ENCODE measurements around the gene SLIT3. TPM values are rescaled to one million over a fixed set of nuclear protein-coding genes. Genes with fewer than 3 reads are reported as not detected.

The SLIT3 gene
- total and polyA plus RNA-seq, 2 donors: 64.7 to 109 TPM

DNA sequence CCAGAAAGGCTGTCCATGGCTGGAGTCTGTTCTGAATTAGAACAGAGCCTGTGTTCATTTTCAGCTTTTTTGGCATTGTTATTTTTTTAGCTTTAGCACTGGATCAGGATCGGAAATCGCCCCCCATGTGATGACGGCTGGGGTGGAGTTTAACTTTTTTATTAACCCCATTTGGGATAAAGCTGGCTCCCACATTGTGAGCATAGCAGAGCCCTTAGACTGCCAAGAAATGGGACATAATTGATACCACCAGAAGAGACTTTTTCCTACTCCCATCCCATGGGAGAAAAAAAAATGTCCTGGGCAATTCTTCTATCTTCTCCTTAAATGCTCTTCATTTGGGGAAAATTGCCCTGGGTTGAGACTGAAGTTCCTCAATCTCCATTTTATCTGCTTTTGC lies 52.4 kb downstream of the SLIT3 start:
- WGBS: 45% methylated on average over 3 of the region's 3 CpGs
- no peak overlapping the region for H3K4me3 ChIP-seq (ENCODE audit: low read depth, low read length)
- no peaks in the 10 kb centered on the region for H3K36me3 ChIP-seq (ENCODE audit: insufficient read depth)
- H3K27ac ChIP-seq (ENCODE audit: low read depth): no peak overlapping the region
- no peaks in the 10 kb centered on the region for H3K4me1 ChIP-seq (ENCODE audit: insufficient read depth)
- DNase-seq (ENCODE audit: extremely low spot score): no peak

DNA sequence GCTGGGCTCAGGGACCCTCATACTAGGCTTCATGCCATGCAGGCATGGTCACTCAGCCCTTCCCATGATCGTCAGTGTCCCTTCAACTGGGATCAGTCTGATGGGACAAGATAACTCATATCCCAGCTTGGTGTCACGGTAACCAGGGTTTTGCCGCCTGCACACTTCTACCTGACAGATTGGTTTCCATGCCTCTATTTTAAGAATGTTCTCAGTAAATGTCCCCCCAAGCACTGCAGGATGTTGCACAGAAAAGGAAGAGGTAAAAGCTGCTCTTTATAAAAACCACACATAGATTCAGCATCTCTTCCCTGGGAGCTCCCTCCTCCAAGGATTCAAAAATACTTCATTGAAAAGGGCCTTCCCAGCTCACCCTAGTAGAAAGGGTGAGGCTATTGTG lies 56.1 kb downstream of the SLIT3 start:
- Histone ChIP-seq H3K4me1 (ENCODE audit: insufficient read depth) (no peaks in the 10 kb centered on the region), H3K4me3 (ENCODE audit: low read depth, low read length) (no peak overlapping the region), H3K36me3 (ENCODE audit: insufficient read depth) (no peaks in the 10 kb centered on the region), H3K27ac (ENCODE audit: low read depth) (no peak overlapping the region)
- no peak for DNase-seq (ENCODE audit: extremely low spot score)
- WGBS: 91% methylated on average over 3 of the region's 3 CpGs

DNA sequence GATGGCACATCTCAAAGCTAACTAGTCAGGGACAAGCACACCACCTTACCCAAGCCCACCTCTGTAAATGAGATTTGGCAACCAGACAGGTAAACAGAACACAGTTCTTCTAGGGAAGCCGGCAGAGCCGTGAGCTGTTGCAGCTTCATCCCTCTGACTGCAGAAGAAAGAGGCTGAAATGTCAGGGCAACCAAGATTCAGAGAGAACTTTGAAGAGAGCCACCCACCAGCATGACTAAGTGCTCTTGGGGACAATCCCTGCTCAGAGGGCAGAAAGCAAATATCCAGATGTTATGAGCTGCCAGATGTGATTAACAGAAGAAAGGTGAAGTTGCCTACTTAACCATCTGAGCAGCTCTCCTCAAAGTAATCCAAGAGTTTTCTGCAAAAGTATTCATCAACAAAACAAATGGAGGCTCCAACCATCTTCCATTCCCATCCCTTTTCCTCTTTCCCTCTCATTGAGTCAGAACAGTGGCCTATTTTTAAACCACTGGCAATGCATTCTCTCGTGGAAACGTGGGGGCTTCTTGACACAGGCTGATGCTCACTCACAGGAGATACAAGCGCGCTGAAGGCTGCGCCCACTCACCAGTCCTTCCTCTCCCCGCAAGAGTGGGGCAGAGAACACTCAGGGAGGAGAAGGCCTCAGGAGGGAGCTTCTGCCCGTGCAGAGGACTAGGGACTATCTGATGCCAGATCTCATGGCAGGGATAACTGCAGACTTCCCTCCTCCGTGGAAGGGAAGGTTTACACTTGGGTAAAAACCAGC lies 57.1 kb downstream of the SLIT3 start:
- 87% methylated on average over 10 of the region's 10 CpGs for WGBS
- Histone ChIP-seq H3K4me3 (ENCODE audit: low read depth, low read length) (no peak overlapping the region), H3K27ac (ENCODE audit: low read depth) (no peak overlapping the region), H3K36me3 (ENCODE audit: insufficient read depth) (no peaks in the 10 kb centered on the region), H3K4me1 (ENCODE audit: insufficient read depth) (no peaks in the 10 kb centered on the region)
- no peak for DNase-seq (ENCODE audit: extremely low spot score)

DNA sequence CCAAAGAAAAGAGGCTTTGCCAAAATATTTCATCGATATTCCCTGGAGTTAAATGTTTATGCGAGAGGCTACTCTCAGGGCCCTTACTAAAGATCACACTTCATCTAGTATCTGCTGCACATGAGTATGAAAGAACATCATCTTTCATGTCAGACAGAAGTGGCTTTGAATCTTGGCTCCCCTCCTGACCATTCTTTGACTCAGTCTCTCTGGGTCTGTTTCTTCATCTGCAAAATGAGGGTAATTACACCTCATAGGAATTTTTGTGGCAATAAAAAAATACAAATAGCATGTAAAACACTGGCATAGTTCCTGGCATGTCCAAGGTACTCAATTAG lies 58.1 kb downstream of the SLIT3 start:
- Histone ChIP-seq H3K4me1 (ENCODE audit: insufficient read depth) (no peaks in the 10 kb centered on the region), H3K36me3 (ENCODE audit: insufficient read depth) (no peaks in the 10 kb centered on the region), H3K27ac (ENCODE audit: low read depth) (no peak overlapping the region), H3K4me3 (ENCODE audit: low read depth, low read length) (no peak overlapping the region)
- no peak for DNase-seq (ENCODE audit: extremely low spot score)
- WGBS: 58% methylated on average over 2 of the region's 2 CpGs

DNA sequence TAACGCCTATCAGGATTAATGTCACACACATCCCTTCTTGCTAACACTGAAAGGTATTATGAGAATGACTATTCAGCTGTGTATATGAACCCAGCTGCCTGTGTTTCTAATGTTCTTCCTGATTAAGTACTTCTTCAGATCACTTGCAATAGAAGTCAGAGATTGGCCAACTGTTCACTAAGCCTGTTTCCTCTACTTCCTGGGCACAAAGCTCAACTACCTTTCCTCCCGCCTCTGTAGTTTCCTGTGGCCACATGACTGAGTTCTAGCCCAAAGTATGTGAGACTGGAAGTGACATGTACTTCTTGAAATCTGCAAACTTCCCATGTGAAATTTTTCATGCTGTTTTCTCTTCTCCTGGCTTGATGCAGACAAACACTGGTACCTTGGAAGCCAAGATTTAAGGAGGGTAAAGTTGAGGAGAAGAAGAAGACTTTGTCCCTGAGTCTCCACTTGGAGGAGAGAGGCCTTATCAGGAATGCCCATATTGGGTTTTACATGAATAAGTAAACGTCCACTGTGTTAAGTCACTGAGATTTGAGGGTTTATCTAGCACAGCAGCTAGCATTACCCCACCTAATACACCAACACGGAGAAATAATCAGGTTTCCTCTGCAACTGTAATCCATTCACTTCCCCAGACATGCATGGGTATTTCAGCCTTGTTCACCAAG lies 58.6 kb downstream of the SLIT3 start:
- Histone ChIP-seq H3K4me3 (ENCODE audit: low read depth, low read length) (no peak overlapping the region), H3K27ac (ENCODE audit: low read depth) (no peak overlapping the region), H3K4me1 (ENCODE audit: insufficient read depth) (no peaks in the 10 kb centered on the region), H3K36me3 (ENCODE audit: insufficient read depth) (no peaks in the 10 kb centered on the region)
- no peak for DNase-seq (ENCODE audit: extremely low spot score)
- WGBS: 61% methylated on average over 4 of the region's 4 CpGs

DNA sequence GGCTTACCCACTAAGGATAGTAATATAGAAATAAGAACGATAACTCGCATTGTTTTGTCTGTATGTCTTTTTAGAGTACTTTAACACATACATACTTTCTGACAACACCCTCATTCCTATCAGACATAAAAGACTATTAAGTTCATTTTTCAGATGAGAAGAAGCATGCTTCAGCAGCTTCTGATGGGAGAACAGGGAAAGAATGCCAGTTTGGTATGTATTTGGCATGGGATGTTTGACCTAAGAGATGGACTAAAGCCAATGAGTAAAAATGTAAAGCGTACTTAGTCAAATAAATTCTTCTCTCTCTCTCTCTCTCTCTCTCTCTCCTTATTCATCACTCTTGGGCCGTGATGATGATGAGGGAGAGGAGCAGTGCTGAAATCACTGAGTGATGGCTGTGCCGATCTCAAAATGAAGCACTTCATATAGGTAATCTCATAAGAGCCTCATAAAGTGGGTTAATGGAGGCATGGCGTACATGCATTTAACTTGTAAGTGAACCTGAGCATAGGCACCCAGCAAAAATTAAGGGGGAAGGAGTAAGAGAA lies 71.5 kb downstream of the SLIT3 start:
- no peaks in the 10 kb centered on the region for H3K4me1 ChIP-seq (ENCODE audit: insufficient read depth)
- no peak for DNase-seq (ENCODE audit: extremely low spot score)
- no peak overlapping the region for H3K4me3 ChIP-seq (ENCODE audit: low read depth, low read length)
- H3K27ac ChIP-seq (ENCODE audit: low read depth): no peak overlapping the region
- no peaks in the 10 kb centered on the region for H3K36me3 ChIP-seq (ENCODE audit: insufficient read depth)
- WGBS: 68% methylated on average over 6 of the region's 6 CpGs

DNA sequence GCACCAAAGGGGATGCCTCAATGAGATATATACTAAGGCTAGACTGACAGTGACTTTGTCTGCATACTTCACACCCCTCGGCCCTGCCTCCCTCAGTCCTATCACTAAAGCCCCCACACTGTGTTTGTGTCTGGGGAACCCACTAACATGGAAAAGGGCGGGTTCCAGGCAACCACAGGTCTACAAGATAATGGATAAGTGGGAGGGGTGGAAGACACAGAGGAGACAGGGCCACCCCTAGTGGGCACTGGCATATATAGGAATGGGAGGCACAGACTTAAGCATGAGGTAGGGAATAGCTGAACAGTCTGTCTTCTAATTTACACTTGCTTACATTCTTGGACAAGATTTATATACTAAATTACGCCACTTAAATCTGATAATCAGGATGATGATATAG lies 74.0 kb downstream of the SLIT3 start:
- H3K4me1 ChIP-seq (ENCODE audit: insufficient read depth): no peaks in the 10 kb centered on the region
- H3K27ac ChIP-seq (ENCODE audit: low read depth): no peak overlapping the region
- H3K36me3 ChIP-seq (ENCODE audit: insufficient read depth): no peaks in the 10 kb centered on the region
- 95% methylated on average over 3 of the region's 3 CpGs for WGBS
- no peak overlapping the region for H3K4me3 ChIP-seq (ENCODE audit: low read depth, low read length)
- DNase-seq (ENCODE audit: extremely low spot score): no peak

DNA sequence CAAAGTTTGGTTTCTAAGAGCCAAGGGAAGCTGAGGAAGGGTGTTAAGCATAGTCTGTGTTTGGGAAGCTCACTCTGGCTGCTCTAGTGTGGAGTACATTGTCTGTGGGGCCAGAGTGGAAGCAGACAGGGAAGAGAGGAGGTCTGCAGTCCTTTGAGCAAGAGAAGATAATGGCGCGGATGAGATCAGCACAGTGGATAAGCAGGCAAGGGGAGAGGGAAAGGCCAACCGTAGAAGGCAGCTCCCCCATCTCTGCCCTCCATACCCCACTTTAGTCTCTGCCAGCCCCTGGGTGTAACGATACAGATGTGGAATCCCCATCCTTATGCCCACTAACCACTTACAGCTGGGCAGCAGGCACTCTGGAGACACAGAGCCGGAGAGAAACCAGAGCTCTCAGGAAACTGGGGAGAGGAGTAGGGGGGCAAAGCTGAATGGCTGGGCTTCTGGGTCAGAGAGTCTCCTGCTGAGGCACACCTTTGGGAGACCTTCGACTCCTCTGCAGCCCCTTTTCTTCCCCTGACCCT lies 75.0 kb downstream of the SLIT3 start:
- DNase-seq (ENCODE audit: extremely low spot score): no peak
- Histone ChIP-seq H3K4me3 (ENCODE audit: low read depth, low read length) (no peak overlapping the region), H3K36me3 (ENCODE audit: insufficient read depth) (no peaks in the 10 kb centered on the region), H3K27ac (ENCODE audit: low read depth) (no peak overlapping the region), H3K4me1 (ENCODE audit: insufficient read depth) (no peaks in the 10 kb centered on the region)
- WGBS: 97% methylated on average over 6 of the region's 6 CpGs

DNA sequence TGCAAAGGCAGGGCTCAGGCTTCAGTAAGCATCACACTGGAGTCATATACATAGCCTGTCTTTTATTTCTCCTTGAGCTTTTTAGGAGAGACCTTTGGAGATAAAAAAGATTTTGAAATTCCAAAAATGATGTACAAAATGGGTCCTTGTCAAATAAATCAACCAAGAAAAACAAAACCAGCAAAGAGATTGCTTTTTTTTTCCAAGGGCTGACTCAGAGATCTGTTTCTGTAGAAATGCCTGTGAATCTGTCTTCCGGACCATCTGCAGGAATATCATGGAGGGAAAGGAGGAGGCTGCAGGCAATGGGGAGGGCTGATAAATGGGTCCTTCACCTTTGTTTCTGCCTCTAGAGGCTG lies 77.4 kb downstream of the SLIT3 start:
- H3K4me1 ChIP-seq (ENCODE audit: insufficient read depth): peaks cover 2% of the 10 kb centered on the region
- H3K27ac ChIP-seq (ENCODE audit: low read depth): no peak overlapping the region
- WGBS: 78% methylated on average over 1 of the region's 1 CpG
- H3K4me3 ChIP-seq (ENCODE audit: low read depth, low read length): no peak overlapping the region
- H3K36me3 ChIP-seq (ENCODE audit: insufficient read depth): no peaks in the 10 kb centered on the region
- DNase-seq (ENCODE audit: extremely low spot score): no peak

DNA sequence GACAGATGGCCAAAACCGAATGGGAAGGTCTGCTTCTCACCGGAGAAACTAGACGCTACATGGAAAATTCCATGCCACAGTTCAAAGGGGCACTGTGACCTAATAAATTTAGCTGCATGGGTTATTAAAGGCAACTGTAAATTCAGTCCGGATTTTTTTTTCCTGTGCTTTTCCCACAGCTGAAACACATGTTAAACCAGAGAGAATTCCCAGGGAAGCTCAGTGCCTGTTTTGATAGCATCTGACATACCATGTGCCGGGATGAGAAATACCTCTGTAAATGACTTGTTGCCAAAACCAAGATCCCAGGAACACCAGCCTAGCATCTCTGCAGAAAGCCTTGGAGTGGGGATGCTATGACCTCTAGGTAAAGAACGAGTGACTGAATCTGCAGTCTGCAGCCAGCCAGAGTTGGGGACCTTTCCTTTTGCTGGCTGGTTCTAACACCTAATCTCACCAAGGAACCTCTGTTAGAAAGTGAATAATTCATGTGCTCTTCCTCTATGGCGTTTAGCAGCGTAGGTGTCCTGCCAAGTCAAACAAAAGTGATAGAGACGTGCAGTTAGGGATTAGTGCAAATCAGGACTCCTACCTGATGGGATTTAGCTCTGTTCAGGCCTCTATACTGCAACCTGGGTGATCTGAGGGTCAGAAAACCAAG lies 77.9 kb downstream of the SLIT3 start:
- Histone ChIP-seq H3K27ac (ENCODE audit: low read depth) (no peak overlapping the region), H3K4me3 (ENCODE audit: low read depth, low read length) (no peak overlapping the region), H3K36me3 (ENCODE audit: insufficient read depth) (no peaks in the 10 kb centered on the region), H3K4me1 (ENCODE audit: insufficient read depth) (peaks cover 2% of the 10 kb centered on the region)
- DNase-seq (ENCODE audit: extremely low spot score): no peak
- 72% methylated on average over 9 of the region's 9 CpGs for WGBS

DNA sequence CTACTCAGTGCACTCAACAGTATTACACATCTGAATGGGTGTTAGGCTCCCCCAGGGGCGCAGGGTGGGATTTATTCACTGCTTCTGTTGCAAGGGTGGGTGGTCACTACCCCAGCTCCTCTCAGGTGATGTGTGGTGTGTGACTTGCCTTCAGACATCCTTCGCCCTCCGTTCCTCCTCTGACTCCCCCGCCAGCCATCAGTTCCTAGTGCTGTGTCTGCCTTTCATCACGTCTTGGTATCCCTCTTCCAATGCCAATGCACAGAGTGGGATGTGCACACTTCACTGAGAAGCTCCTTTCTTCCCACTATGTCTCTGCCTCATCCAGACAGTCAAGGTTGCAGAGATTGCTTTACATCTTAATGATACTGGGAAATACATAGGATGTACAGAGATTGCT lies 79.4 kb downstream of the SLIT3 start:
- Histone ChIP-seq H3K36me3 (ENCODE audit: insufficient read depth) (no peaks in the 10 kb centered on the region), H3K4me3 (ENCODE audit: low read depth, low read length) (no peak overlapping the region), H3K4me1 (ENCODE audit: insufficient read depth) (peaks cover 2% of the 10 kb centered on the region), H3K27ac (ENCODE audit: low read depth) (no peak overlapping the region)
- 93% methylated on average over 5 of the region's 5 CpGs for WGBS
- DNase-seq (ENCODE audit: extremely low spot score): no peak

DNA sequence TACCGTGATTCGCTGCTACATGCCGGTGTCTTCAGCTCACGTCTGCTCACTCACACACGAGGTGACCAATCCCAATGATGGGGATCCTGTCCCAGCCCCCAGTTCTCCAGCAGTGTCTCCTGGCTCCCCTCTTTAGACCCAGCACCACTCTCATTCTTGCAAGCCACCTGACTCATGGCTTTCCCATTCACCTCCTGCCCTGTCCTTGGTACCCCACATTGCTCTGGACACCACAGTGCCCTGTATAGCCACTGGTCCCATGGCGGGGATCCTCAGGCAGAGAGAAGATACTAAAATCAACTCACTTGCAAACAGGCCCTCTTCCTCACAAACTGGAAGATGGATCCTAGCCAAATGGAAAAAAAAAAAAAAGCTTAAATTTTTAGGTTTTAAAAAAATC lies 81.0 kb downstream of the SLIT3 start:
- Histone ChIP-seq H3K36me3 (ENCODE audit: insufficient read depth) (no peaks in the 10 kb centered on the region), H3K27ac (ENCODE audit: low read depth) (no peak overlapping the region), H3K4me3 (ENCODE audit: low read depth, low read length) (no peak overlapping the region), H3K4me1 (ENCODE audit: insufficient read depth) (peaks cover 2% of the 10 kb centered on the region)
- DNase-seq (ENCODE audit: extremely low spot score): no peak
- WGBS: 95% methylated on average over 6 of the region's 6 CpGs

DNA sequence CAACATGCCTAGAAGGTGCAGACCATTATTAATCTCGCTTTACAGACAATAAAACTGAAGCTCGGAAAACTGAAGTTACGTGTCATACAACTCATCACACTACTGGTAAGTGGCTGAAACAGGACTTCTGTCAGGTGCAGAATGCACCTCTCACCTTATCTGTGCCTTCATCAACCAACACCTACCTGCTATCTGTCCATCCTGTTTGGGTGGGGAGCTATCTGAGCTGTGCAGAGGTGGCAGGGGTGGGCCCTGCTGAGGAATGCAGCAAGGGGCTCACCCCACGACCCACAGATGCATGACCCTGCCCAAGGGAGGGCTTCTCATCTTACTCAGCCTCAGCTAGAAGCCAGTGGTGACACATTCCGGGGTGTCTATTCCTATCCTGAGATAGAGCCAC lies 81.6 kb downstream of the SLIT3 start:
- Histone ChIP-seq H3K27ac (ENCODE audit: low read depth) (no peak overlapping the region), H3K4me1 (ENCODE audit: insufficient read depth) (peaks cover 2% of the 10 kb centered on the region), H3K36me3 (ENCODE audit: insufficient read depth) (no peaks in the 10 kb centered on the region), H3K4me3 (ENCODE audit: low read depth, low read length) (no peak overlapping the region)
- DNase-seq (ENCODE audit: extremely low spot score): no peak
- WGBS: 62% methylated on average over 5 of the region's 5 CpGs

DNA sequence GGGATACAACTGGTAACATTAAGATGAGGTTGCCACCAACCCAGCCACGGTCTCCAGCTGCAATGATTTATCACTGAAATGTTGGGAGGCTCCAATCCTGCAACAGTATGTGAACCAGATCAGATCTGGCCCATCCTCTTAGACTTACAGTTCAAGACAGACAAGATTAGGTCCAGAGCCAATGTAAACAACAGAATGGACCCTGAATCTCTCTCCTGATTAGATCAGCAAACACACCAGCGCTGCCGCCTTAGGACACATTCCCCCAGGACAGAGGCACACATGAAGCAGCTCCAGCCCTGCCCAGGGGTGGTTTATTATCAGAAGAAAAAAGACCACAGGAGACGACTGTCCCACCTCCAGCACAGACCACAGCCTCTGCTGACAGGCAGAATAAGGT lies 82.1 kb downstream of the SLIT3 start:
- WGBS: 15% methylated on average over 4 of the region's 4 CpGs
- no peak for DNase-seq (ENCODE audit: extremely low spot score)
- Histone ChIP-seq H3K27ac (ENCODE audit: low read depth) (no peak overlapping the region), H3K36me3 (ENCODE audit: insufficient read depth) (no peaks in the 10 kb centered on the region), H3K4me3 (ENCODE audit: low read depth, low read length) (no peak overlapping the region), H3K4me1 (ENCODE audit: insufficient read depth) (peaks cover 2% of the 10 kb centered on the region)

Data from urinary bladder (tissue), 4 donors.